Mammary epithelial cell (primary cell): Measurements from ENCODE around the gene CFAP61.

Experiments used
- CTCF ChIP-seq, 2 donors: IDR thresholded peaks in 1 of 2; conservative IDR thresholded peaks in 1 of 2; 2 replicates each; pipeline ENCODE4 v1.5.1; 2011 to 2012; ENCODE audit warnings: inconsistent platforms in 2 of 2, low read length in 2 of 2, mild to moderate bottlenecking in 2 of 2, control low read depth in 1 of 2, low read depth in 1 of 2; ENCODE audit not compliant: insufficient read depth in 1 of 2; ENCODE audit errors: extremely low read depth in 1 of 2
- EZH2 ChIP-seq: IDR thresholded peaks from 2 replicates; pipeline ENCODE4 v1.6.1; 2012; ENCODE audit warnings: low read length, inconsistent platforms, borderline replicate concordance

GRCh38 chr20:20211274-20211987, 159.1 kb downstream of the CFAP61 start:
- TF ChIP-seq EZH2 (no peak), CTCF (conservative IDR thresholded peaks at IDR 0.05 in 1 of 2, IDR thresholded peaks at IDR 0.05 in 1 of 2; ENCODE audit: extremely low read depth in 1 of 2, insufficient read depth in 1 of 2, low read depth in 1 of 2, low read length in 2 of 2) (no peak)
